Ishikawa (cell line): ENCODE measurements around the gene MAX.

ENCODE experiments used
- EP300 ChIP-seq: IDR thresholded peaks from 2 replicates; pipeline ENCODE4 v1.6.1; 2012; ENCODE audit warnings: borderline replicate concordance
- MAX ChIP-seq: IDR thresholded peaks from 2 replicates; pipeline ENCODE4 v1.6.1; 2012
- RAD21 ChIP-seq: IDR thresholded peaks from 2 replicates; pipeline ENCODE4 v1.6.1; 2012; ENCODE audit warnings: low read depth
- TF ChIP-seq, protein P1 (sequence below): IDR thresholded peaks from 2 replicates; pipeline ENCODE4 v1.6.1; 2012; ENCODE audit warnings: low read depth, mild to moderate bottlenecking

DNA sequence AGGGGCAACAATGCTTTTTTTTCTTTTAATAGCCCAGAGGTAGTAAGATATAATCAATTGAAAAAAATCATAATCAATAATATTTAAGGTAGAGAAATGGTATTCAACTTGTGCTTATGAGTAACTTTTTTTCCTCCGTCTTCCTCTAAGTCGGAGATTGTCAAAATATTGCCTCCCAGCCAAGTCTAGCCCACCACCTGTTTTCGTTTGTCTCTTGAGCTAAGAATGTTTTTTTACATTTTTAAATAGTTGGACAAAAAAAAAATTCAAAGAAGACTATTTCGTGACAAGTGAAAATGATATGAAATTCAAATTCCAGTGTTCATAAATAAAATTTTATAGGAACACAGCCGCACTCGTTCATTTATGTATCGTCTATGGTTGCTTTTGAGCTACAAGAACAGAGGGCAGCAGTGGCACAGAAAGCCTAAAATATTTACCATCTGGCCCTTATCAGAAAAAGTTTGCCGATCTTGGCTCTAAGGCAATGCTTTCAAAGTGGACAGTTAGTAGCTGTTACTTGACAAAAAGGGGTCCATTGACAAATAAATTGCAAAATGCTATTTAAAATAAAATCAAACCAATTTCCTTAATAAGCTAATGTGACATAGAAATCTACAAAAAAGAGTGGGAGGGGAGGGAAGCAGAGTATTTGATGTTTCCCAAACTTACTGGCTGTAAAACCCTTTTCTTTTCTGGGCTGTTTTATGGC, 40.8 kb upstream of the MAX start:
- TF ChIP-seq EP300 (no peak), RAD21 (no peak), MAX (no peak)
- TF ChIP-seq, protein P1, sequence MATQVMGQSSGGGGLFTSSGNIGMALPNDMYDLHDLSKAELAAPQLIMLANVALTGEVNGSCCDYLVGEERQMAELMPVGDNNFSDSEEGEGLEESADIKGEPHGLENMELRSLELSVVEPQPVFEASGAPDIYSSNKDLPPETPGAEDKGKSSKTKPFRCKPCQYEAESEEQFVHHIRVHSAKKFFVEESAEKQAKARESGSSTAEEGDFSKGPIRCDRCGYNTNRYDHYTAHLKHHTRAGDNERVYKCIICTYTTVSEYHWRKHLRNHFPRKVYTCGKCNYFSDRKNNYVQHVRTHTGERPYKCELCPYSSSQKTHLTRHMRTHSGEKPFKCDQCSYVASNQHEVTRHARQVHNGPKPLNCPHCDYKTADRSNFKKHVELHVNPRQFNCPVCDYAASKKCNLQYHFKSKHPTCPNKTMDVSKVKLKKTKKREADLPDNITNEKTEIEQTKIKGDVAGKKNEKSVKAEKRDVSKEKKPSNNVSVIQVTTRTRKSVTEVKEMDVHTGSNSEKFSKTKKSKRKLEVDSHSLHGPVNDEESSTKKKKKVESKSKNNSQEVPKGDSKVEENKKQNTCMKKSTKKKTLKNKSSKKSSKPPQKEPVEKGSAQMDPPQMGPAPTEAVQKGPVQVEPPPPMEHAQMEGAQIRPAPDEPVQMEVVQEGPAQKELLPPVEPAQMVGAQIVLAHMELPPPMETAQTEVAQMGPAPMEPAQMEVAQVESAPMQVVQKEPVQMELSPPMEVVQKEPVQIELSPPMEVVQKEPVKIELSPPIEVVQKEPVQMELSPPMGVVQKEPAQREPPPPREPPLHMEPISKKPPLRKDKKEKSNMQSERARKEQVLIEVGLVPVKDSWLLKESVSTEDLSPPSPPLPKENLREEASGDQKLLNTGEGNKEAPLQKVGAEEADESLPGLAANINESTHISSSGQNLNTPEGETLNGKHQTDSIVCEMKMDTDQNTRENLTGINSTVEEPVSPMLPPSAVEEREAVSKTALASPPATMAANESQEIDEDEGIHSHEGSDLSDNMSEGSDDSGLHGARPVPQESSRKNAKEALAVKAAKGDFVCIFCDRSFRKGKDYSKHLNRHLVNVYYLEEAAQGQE = no peak
